NCI-H146 (cell line): ENCODE results near the gene TNFRSF13B.
"Not testable (repeated sequence)": the region's sequence is repeated elsewhere in the genome, so short reads cannot be mapped to it uniquely, and the experiment has no call there.

ENCODE experiments used
- DNase-seq: peaks from one replicate; lab custom pipeline; 2025; lab: John Stamatoyannopoulos, UW

The TNFRSF13B gene

DNA sequence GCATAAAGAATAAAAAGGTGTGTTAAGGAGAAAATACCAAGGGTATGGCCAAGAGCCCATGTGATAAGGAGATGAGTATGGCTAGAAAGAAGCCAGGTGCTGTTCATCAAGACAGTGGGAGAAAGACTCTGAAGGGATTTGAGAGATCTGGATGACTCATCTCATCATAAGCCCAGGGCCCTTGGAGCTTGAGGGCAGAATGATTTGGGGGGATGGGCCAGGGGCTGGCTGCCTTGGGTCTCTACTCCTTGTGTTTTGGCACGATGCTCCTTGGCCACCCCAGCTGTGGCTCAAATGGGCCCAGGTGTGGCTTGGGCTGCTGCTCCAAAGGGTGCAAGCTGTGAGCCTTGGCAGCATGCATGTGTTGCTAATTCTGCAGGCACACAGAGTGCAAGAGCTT, 14.5 kb upstream of the TNFRSF13B start:
- no peak for DNase-seq

DNA sequence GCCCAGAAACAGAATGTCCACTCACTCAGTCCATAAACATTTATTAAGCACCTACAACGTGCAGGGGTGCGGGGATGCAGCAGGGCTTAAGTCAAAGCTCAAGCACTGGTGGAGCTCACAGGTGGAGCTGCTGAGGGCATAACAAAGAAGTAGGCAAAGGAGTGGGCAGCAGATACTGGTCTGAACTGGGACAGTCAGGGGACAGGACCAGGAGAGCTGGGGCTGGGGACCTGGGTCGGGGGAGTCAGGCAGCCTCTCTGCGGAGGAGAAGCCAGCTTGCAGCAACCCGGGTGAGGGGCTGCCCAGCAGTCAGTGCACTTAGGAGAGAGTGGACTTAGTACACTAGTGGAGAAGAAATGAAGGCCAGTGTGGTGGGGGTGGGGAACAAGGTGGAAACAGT, 10.0 kb upstream of the TNFRSF13B start:
- no peak for DNase-seq

DNA sequence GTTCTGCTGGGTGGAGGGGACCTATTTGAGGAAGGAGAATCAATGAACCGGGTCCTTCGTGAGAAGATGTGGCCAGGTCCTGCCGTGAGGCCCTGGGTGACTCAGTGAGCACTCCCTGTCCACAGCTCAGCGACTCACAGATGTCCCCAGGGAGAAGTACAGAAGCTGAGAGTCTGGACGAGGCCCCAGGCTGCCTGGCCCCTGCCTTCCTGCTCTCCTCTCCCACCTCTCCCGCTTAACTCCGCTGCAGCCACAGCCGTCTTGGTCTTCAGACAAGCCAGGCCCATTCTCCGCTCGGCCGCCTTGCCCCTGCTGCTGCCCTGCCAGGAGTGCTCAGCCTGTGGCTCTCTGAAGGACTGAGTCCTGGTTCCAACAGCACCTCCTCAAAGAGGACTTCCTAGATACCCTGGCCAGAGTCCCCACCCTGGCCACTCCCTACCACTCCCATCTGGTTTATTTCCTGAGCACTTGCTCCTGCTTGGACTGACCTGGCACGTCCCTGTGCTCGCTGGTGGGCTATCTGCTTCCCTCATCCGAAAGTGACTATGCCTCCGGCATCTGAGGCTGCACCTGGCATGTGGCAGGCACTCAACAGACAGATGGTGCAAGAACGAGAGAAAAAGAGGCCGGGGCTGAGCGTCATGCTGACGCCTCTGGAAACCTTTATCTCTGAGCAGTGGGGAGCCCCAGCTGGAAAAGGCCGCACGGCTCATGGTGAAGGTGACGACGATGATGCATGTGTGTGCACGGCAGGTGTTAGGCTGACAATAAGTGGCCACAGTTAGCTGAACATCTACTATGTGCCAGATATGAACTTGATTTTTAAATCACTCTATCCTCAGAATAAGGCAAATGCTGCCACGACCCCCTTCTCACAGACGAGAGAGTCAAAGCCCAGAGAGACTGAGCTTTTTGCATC, 9.2 kb upstream of the TNFRSF13B start:
- DNase-seq = peak; percentile 92

DNA sequence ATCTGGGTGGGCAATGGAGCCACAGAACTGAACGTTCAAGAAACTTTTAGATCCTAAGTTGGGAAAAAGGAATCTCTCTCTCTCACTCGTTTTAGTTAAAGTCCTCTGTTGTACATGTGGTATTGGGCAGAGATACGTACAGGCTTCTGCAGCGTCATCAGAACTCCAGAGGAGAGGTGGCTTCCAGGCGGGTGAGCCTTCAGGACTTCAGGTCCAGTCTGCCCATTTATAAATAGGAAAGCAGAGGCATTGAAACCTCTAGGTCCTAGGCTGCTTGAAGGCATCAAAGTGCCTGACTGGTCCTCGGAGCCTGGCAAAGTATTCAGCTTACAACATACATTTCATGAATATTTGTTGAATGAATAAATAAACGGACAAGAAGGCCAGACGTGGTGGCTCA, 8.1 kb upstream of the TNFRSF13B start:
- no peak for DNase-seq

GRCh38 chr17:16979237-16979823, 7.4 kb upstream of the TNFRSF13B start:
- not testable (repeated sequence) for DNase-seq

GRCh38 chr17:16977932-16978331, 6.0 kb upstream of the TNFRSF13B start:
- no peak for DNase-seq

GRCh38 chr17:16976725-16977550, 5.0 kb upstream of the TNFRSF13B start:
- no peak for DNase-seq

GRCh38 chr17:16975744-16976625, 4.1 kb upstream of the TNFRSF13B start:
- no peak for DNase-seq

GRCh38 chr17:16975277-16975651, 3.3 kb upstream of the TNFRSF13B start:
- no peak for DNase-seq

DNA sequence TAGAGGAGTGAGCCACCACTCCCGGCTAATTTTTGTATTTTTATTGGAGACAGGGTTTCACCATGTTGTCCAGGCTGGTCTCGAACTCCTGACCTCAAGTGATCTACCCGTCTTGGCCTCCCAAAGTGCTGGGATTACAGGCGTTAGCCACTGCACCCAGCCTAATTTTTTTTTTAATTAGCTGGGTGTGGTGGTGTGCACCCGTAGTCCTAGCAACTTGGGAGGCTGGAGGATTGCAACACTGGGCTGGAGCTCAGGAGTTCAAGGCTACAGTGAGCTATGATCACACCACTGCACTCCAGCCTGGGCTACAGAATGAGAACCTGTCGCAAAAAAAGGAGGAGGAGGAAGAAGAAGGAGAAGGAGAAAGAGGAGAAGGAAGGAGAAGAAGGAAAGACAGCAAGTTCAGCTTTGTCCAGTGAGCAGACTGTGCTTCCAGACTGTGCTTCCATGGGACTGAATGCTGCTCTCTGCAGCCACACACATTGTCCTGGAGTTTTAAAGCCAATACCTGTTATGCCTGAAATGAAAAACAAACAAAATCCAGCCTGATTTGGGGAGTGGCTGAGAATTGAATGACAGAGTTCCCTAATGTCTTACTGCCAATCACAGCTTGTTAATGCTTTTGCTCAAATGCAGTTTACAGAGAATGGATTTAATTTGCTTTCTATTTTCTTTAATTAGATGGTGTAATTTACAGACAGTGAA, 2.8 kb upstream of the TNFRSF13B start:
- no peak for DNase-seq

GRCh38 chr17:16973760-16974540, 2.0 kb upstream of the TNFRSF13B start:
- peak; percentile 46 for DNase-seq

DNA sequence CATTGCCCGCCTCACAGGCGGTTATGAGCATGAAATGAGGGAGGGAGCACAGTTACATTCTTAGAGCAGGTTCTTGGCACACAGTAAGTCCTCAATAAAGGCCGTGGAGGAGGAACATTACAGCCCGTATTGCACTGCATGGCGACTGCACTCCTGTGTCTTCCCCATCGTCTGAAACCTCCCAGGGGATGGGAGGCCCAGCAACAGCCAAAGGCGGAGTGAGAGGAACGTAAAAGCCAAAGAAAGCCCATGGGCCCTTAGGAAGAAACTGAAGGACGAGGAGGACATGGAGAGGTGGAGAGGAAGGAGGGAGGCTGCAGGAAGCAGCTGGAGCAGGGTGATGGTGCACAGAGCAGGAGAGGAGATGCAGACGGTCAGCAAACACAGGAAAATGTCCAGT, 1.1 kb upstream of the TNFRSF13B start:
- DNase-seq = not testable (repeated sequence)

DNA sequence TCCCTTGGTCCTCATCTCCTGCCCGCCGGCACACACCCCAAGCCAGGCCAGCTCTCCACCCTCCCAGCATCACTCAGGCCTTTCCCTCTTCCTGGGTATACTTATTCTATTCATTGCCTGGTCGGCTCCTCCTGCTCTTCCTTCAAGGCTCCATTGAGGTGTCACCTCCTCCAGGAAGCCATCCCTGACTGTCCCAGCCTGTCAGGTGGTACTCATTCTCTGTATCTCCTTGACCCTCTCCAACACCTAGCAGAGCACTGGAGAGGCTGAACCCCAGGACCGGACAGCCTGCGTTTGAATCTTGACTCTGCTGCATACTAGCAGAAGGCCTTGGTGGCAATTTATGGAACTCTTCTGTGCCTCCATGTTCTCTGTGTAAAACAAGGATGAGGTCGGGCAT, 428 bp upstream of the TNFRSF13B start:
- DNase-seq = no peak

DNA sequence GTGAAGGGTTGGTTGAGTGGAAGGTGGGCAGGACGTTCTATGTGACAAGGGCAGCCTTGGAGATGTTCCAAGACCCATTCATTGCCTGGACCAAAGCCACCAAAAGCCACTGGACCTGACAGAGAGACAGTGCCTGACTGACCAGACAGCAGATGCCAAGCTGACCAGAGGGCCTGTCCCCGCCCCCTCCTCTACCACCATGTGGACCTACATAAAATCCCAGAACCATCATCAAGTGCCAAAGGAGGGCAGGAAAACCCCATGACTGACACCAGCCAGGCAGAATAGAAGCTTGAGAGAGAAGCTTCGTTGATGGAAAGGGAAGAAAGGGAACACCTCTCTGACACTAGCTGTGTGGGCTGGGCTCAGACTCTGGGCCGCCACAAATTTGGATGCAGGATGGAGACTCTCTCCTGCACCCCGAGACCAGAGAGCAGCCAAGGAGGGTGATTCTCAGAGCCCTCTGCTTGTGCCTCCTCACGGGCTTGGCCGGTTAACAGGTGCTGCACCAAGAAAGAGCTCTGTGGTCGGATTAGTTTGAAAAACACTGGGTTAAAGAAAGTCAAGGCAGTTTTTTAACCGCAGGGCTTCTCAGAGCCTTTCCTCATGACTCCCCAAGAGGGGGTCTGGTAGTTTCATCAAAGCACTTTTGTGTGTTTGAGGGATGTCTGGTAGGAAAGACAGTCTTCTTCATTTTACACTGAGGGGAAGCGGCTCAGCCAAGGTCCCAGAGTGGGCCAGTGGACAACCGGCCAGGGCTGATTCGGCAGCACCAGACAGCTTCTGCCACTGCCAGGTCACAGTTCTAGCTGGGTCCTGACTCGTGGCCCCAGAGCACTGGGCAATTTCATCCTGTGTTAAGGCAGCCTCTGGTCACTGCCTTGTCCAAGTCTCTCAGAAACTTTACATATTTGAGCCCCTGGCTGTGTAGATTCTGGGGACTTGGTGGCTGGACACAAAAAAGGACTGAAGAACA, 1.7 kb downstream of the TNFRSF13B start:
- no peak for DNase-seq

GRCh38 chr17:16968786-16969185, 3.1 kb downstream of the TNFRSF13B start:
- DNase-seq = no peak

DNA sequence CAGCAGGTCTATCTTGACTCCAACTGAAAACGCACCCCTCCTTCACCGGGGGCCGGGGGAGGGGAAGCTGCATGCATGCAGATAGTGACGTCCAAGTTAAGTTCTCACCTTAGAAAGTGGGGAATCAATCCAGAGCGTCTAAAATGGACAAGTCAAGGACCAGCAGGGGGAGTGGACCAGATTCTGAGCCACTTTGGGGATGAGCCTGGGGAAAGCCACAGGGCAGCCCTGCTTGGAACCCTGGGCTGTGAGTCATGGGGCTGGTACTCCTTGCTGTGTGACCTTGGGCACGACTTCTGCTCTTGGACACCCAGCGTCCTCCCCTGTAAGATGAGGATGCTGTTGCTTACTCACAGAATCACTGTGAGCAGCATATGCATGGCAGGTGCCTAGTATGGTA, 9.1 kb downstream of the TNFRSF13B start:
- DNase-seq = no peak

GRCh38 chr17:16961792-16962191, 10.1 kb downstream of the TNFRSF13B start:
- DNase-seq = no peak

GRCh38 chr17:16961022-16961421, 10.9 kb downstream of the TNFRSF13B start:
- DNase-seq = not testable (repeated sequence)

GRCh38 chr17:16955011-16955410, 16.9 kb downstream of the TNFRSF13B start:
- not testable (repeated sequence) for DNase-seq
